Measurements from ENCODE around the gene PSME4. TPM values are rescaled to one million over a fixed set of nuclear protein-coding genes. Genes with fewer than 3 reads are reported as not detected.
A peak's percentile ranks its signal among the peaks of the same experiment; 100 is the strongest.

The PSME4 gene
- polyA plus RNA-seq, 3 donors = 2.1 to 17.7 (median 3.1) TPM

GRCh38 chr2:53821810-53822209 lies 149.0 kb downstream of the PSME4 start:
- Histone ChIP-seq H2AFZ (ENCODE audit: insufficient read depth, low read depth, low read length, poor library complexity, severe bottlenecking) (no peak overlapping the region), H3K4me2 (replicated peaks; ENCODE audit: extremely low read depth, low read length, poor library complexity, severe bottlenecking) (no peak overlapping the region), H3K9ac (ENCODE audit: insufficient read depth, low read length, poor library complexity, severe bottlenecking) (no peak overlapping the region), H3K4me3 (replicated peaks in 1 of 3; ENCODE audit: low read depth in 2 of 3, low read length in 3 of 3) (no peak overlapping the region), H3K4me1 (ENCODE audit: control insufficient read depth in 1 of 2, insufficient read depth in 2 of 2, low read length in 2 of 2) (no peaks in the 10 kb centered on the region), H3K36me3 (replicated peaks in 1 of 2; ENCODE audit: control insufficient read depth in 1 of 2, insufficient read depth in 2 of 2, low read length in 2 of 2) (peaks cover 26 to 35% of the 10 kb centered on the region in 2 donors), H4K20me1 (ENCODE audit: insufficient read depth, low read length) (no peaks in the 10 kb centered on the region), H3K79me2 (ENCODE audit: insufficient read depth, low read length) (no peaks in the 10 kb centered on the region), H3K27me3 (ENCODE audit: control insufficient read depth in 2 of 2, insufficient read depth in 2 of 2, low read length in 2 of 2) (no peaks in the 10 kb centered on the region), H3K27ac (ENCODE audit: low read depth in 1 of 2, low read length in 2 of 2) (no peak overlapping the region), H3K9me3 (replicated peaks in 1 of 2; ENCODE audit: control insufficient read depth in 1 of 2, insufficient read depth in 1 of 2, low read length in 2 of 2) (no peaks in the 10 kb centered on the region)
- DNase-seq = no peak
- intact Hi-C loops (cut with micrococcal nuclease) = no loop called here
- WGBS (ENCODE audit: insufficient coverage) = 95% methylated on average over 3 of the region's 6 CpGs
- Mint-ChIP-seq H3K9me3 (no peaks in the 10 kb centered on the region), H3K27ac (peak overlapping the region in 2 of 7 donors; percentile 7 to 48), H3K36me3 (peaks cover 24 to 35% of the 10 kb centered on the region in 2 donors), H3K4me3 (no peak overlapping the region), H3K27me3 (ENCODE audit: low read depth in 3 of 3) (no peaks in the 10 kb centered on the region), H3K4me1 (no peaks in the 10 kb centered on the region)
- TF ChIP-seq CTCF (IDR thresholded peaks at IDR 0.05) = no peak

- H3K79me2 ChIP-seq (ENCODE audit: insufficient read depth, low read length) = no peaks in the 10 kb centered on the region
- H3K36me3 ChIP-seq (replicated peaks in 1 of 2; ENCODE audit: control insufficient read depth in 1 of 2, insufficient read depth in 2 of 2, low read length in 2 of 2) = peaks cover 37 to 46% of the 10 kb centered on the region in 2 donors
- Mint-ChIP-seq H3K36me3 (peaks cover 33 to 46% of the 10 kb centered on the region in 2 donors), H3K4me3 (no peak overlapping the region), H3K4me1 (no peaks in the 10 kb centered on the region), H3K27me3 (ENCODE audit: low read depth in 3 of 3) (peaks cover 0 to 2% (median 0%) of the 10 kb centered on the region in 3 donors), H3K27ac (no peak overlapping the region), H3K9me3 (no peaks in the 10 kb centered on the region)
- no peak for TF ChIP-seq CTCF (IDR thresholded peaks at IDR 0.05)
- H4K20me1 ChIP-seq (ENCODE audit: insufficient read depth, low read length) = no peaks in the 10 kb centered on the region
- no peak overlapping the region for H2AFZ ChIP-seq (ENCODE audit: insufficient read depth, low read depth, low read length, poor library complexity, severe bottlenecking)
- H3K4me3 ChIP-seq (replicated peaks in 1 of 3; ENCODE audit: low read depth in 2 of 3, low read length in 3 of 3) = no peak overlapping the region
- no peak overlapping the region for H3K9ac ChIP-seq (ENCODE audit: insufficient read depth, low read length, poor library complexity, severe bottlenecking)
- H3K9me3 ChIP-seq (replicated peaks in 1 of 2; ENCODE audit: control insufficient read depth in 1 of 2, insufficient read depth in 1 of 2, low read length in 2 of 2) = no peaks in the 10 kb centered on the region
- no peaks in the 10 kb centered on the region for H3K27me3 ChIP-seq (ENCODE audit: control insufficient read depth in 2 of 2, insufficient read depth in 2 of 2, low read length in 2 of 2)
- H3K4me2 ChIP-seq (replicated peaks; ENCODE audit: extremely low read depth, low read length, poor library complexity, severe bottlenecking) = no peak overlapping the region
- intact Hi-C loops (cut with micrococcal nuclease) = no loop called here
- H3K27ac ChIP-seq (ENCODE audit: low read depth in 1 of 2, low read length in 2 of 2) = no peak overlapping the region
- WGBS (ENCODE audit: insufficient coverage) = 100% methylated on average over 2 of the region's 4 CpGs
- H3K4me1 ChIP-seq (ENCODE audit: control insufficient read depth in 1 of 2, insufficient read depth in 2 of 2, low read length in 2 of 2) = no peaks in the 10 kb centered on the region
- DNase-seq = no peak
These were observed 150.1 kb downstream of the PSME4 start for GRCh38 chr2:53820711-53821110.
